HG03196 (cell line): ENCODE results near the gene SLC27A5.
"Not testable (repeated sequence)": the region's sequence is repeated elsewhere in the genome, so short reads cannot be mapped to it uniquely, and the experiment has no call there.

Source experiments
- ATAC-seq: cut with Tn5 transposase; IDR thresholded peaks from one replicate; pipeline ENCODE4 v1.9.1; 2021; ENCODE audit not compliant: unreplicated experiment

Gene SLC27A5

DNA sequence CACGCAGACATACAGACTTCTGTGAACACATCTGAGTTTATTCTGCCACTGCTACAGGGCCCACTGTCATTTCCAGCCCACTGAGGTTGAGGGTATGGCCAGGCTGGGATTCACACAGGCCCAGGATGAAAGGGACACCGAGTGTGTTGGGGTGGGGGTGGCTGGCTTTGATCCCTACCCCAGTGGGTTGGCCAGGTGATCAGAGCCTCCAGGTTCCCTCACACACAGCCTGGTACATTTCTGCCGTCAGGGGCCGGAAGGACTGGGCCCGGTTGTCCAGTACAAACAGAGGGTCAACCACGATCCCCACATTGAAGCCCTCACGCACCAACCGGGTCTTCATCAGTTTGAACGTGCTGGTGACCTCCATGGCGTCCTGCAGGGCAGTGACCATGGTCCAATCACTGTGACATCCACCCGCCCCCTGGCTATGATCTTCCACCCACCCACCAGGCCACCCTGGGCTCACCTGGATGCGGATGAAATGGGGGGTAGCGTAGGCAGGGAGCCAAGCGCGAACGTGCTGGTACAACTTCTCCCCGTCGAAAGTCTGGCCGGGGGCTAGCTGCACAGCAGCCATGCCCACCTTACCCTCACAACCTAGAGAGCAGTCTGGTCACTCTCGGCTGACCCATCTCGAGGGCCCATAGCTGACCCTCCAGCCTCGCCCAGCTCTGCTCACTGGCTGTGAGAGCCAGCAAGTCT, 13.3 kb downstream of the SLC27A5 start:
- ATAC-seq, result no peak

DNA sequence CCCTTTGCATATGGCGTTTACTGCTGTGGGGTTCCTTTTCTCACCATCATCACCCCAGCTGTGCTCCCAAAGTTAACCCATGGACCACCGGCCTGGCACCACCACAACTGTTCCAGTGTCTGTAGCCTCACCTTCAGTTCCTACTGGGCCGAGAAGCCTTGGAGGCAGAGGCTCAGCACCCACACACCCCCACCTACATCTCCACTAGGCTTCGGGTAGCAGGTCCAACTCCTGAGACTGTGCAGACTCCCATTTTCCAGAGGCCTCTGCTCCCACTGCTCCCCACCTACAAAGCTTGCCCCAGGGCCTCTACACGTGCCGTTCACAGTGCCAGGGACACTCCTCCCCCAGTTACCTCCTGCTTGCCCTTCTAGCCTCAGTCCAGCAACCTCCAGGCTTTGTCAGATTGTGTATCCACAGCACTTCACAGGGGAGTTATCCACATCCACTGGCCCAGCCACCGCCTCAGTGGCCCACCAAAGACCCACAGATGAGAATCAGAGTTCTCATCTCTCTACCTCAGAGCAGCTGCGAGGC, 14.1 kb downstream of the SLC27A5 start:
- ATAC-seq, result no peak

DNA sequence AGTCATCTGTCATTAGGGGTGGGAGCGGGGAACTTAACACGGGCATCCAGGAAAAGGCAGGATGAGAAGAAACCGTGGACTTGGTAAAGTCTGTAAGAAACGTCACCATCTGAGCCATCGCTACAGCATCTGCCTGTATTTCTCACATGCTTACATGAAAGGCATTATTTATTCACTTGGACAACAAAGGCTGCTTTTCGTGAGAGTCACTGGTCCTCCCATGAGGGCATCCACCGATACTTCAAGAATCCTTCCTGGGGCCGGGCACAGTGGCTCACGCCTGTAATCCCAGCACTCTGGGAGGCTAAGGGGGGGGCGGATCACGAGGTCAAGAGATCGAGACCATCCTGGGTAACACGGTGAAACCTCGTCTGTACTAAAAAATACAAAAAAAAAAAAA, 19.5 kb downstream of the SLC27A5 start:
- no peak for ATAC-seq

DNA sequence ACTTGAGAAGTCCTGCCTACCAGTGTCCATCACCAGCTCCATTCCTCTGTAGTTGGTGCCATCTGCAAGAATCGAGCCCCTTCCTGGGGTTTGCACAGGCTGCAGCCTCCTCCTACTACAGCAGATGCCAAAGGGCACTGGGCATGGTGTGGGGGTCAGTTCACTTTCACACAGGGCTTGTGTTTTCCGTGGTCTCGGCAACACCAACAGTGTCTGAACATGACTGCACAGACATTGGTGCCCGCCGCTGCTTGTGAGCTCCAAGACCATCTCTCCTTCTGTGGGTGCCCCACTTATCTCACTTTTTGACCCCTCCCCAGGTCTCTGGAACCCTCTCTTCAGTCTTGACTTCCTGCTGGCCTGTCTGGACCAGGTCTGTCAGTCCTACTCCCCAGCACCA, 20.4 kb downstream of the SLC27A5 start:
- no peak for ATAC-seq

DNA sequence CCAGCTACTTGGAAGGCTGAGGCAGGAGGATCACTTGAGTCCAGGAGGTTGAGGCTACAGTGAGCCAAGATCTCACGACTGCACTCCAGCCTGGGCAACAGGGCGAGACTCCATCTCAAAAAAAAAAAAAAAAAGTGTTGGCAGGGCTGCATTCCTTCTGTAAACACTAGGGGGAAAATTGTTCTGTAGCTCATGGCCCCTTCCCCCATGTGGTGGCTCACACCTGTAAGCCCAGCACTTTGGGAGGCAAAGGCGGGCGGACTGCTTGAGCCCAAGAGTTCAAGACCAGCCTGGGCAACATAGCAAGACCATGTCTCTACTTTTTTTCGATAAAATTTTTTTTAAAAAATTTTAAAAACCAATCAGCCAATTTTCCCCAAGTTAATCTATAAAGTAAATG, 27.4 kb downstream of the SLC27A5 start:
- not testable (repeated sequence) for ATAC-seq

DNA sequence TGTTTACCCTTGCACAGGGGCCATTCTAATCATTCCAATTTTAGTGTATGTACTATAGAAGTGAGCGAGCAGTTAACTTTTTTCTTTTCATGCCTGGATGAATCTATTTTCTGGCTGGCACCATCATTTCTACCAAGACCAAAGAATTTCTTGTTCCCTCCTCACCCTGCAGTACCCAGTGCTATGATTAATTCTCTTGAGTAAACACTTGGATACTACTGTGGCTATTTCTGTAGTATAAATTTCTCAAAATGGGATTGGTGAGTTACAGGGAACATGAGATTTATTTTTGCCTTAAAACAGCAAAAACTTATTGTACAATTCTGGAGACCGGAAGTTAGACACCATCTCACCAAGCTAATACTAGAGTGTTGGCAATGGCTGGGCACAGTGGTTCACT, 28.0 kb downstream of the SLC27A5 start:
- no peak for ATAC-seq

DNA sequence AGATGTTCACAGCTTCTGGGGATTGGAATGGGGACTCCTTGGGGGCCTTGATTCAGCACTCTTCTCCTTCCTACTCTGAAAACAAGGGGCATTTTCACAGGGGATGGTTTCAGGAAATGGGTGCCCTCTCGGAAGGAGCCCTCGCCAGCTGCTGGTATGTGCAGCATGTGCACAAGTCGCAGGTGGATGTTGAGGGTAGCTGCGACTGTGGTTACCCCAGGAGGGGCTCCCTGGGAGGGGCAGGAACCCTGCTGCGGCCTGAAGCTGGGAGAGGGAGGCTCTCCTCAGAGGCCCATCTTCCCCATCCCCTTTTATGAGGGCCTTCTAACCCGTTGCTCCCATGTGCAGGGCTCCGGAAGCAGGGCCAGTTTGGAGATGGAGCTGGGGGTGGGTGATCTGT, 29.4 kb downstream of the SLC27A5 start:
- ATAC-seq, result no peak

DNA sequence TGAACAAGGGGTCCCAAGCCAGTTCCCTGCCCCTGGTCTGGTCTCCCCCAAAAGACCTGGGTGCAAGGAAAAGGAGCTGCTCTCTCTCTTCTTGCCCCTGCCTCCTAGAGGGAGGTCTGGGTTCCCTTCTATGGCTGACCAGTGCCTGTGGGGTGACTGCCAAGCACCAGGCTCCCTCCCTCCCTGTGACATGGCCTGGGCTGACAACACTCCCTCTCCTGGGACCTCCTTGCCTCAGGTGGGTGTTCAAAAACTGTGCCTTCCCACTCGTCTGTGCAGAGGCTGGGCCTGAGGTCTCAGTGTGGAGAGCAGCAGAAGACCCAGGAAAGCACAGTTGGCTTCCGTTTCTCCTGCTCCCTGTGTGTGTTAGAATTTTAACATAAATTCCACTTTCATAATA, 31.0 kb downstream of the SLC27A5 start:
- ATAC-seq, result no peak

DNA sequence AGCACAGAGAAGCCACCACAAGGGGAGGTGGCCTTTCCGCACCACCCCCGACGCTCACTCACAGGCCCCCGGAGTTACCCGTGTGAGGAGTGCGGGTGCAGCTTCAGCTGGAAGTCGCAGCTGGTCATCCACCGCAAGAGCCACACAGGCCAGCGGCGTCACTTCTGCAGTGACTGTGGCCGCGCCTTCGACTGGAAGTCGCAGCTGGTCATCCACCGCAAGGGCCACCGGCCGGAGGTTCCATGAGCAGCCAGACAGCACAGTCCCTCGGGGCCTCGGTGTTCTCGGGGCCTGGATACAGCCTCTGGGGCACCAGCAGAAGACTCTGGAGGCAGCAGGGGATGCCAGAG, 31.3 kb downstream of the SLC27A5 start:
- ATAC-seq, result no peak

DNA sequence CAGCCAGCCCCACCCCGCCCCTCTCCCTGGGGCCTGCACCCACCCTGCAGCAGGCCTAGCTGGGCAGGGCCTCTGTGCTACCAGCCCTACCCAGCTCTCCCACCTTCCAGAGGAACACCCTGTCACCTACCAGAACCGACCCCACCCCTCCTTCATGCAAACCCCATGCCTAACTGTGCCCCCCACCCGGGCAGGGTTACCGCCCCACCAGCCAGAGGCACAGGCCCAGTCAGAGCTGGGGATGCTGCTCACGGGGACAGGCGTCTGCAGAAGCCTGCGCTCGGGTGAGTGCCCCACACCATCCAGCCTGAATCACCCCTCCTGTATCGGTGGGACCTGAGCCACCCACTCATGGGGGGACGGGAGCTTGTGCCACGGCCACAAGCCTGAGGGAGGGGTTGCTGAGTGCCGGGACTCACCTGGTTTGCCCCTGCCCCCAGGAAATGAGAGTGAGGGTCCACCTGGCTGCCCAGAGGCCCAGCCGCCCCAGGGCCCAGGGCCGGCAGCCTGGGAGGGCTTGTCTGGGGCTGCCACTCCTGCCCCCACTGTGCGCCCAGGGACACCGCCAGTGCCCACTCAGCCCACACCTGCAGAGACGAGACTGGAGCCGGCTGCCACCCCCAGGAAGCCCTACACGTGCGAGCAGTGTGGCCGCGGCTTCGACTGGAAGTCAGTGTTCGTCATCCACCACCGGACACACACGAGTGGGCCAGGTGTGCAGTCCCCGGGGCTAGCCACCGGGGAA, 31.9 kb downstream of the SLC27A5 start:
- no peak for ATAC-seq

DNA sequence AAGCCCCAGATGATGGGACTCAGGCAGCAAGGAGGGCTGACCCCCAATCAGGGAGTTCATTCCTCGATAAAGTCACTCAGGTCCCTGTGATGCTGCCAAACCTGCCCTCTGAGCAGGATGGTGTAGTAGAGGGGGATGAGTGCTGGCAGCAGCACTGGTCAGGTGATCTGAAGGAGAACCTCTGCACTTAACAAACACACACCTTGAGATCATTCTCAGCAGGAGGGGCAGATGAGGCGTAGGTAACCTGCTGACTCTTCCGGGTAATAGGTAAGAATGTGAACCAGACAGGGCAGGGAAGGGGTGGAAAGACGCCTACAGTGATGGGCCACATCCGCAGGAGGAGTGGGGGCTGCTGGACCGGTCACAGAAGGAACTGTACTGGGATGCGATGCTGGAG, 32.5 kb downstream of the SLC27A5 start:
- ATAC-seq, result no peak

DNA sequence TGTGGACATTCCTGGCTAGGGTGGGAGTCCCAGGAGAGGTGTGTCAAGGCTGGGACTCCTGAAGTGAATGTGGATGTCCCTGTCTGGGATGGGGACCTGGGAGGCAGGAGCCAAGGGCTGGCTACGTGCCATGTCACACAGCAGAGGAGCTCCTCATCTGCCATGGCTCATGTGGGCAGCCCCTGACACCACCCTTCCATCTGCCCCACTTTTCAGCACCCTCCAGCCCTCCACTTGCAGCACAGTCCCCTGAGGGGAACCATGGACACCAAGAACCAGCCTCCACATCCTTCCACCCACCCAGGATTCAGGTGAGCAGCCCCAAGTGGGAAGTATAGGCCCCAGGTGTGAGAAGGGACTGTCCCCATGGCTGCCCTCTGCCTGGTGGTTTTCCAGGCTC, 33.9 kb downstream of the SLC27A5 start:
- no peak for ATAC-seq

DNA sequence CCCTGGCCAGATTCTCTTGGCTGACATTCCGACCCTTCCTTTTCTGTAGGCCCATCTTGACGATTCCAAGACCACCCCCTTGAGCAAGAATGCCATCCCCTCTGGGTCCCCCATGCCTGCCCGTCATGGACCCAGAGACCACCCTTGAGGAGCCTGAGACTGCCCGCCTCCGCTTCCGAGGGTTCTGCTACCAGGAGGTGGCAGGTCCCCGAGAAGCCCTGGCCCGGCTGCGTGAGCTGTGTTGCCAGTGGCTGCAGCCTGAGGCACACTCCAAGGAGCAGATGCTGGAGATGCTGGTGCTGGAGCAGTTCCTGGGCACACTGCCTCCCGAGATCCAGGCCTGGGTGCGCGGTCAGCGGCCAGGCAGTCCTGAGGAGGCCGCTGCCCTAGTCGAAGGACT, 34.7 kb downstream of the SLC27A5 start:
- no peak for ATAC-seq

DNA sequence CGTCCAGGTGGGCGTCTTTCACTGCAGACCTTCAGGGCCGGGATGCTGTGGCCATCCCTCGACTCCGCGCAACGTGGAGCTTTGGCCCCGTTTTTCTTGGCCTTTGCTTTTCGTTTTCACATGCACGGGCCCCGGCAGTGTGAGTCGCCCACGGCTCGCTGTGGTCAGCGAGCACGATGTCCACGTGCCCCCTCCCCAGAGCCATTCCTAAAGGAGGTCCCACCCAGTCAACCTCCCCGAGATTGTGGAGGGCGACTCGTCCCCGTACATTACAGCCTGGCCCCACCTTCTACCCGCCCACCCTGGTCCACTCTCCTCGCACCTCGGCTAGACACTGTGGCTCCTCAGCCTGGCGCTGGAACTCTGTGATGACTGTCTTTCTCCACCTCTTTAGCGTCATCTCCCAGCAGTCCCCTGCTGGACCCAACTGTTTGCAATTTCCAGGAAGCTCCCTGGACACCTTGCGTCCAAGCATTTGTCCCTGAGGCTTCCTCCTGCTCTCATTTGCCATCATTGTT, 35.2 kb downstream of the SLC27A5 start:
- no peak for ATAC-seq

DNA sequence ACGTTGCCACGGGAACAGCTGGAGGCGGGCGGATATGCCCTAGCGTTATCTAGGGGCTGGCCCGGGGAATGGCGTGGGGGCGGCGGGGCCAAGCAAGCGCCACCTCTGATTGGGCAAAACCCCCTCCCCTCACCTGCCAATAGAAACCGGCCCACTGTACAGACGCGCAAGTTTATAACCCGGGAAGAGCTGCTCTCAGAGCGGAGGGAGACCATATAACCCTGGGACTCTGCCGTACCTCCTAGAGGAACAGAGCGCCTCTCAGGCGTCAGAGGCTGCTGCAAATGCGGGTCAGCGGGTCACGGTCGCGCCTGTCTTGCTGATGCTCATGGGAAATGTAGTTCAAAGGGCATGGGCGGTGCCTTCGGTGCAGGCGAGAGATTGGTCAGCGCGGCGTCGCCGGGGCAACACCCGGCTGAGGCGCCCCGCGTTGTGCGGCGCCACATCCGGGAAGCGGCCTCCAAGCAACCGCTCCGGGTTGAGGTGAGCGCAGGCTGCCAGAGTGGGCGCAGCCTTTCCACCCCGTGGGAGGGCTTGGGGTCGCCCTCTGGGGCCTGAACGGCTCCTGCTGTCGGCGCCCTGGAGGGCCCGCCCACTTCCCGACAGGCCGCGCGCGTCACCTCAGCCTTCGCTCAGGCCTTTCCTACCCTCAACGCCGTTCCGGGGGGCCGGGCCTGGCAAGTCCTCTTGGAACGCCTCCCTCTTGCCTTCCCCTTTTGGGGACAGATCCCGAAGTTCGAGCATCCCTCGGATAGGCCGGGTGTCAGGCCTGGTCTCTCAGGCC, 35.9 kb downstream of the SLC27A5 start, which contains the start of gene ZNF446:
Gene ZNF446, plus strand, starts transcription at position 639 of the 784 bp plus-strand sequence. CDS start 867 bp downstream, outside the sequence.
- ATAC-seq, result peak; percentile 77

DNA sequence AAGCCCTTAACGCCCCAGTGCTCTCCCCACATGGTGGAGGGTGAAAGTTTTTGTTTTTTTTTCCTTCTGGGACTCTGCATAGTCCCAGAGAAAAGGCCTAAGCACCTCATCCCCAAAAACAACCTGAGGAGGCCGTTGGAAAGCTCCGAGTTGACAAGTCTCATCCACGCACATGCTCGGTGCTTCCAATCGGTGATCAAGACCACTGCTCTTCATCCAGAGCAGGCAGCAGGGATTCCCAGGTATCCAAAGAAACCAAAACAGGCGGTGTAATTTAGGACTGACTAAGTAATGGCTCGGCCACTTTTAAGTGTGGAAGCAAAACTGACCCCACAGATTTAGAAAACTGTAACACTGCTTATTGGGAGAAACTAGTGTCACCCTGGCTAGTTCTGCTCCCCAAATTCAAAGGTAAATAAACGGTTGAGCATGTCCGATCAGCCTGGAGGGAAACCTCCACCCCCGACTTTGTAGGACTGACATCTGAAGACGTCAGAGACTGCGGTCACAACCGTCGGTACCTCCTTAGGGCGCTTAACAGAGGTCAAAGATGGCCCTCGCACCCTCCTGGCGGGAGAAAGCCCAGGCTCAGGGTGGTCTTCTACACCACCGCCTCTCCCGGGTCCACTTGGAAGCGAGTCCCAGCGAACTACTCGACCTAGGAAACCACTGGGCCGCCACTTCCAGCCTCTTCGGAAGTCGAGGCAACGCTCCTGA, 36.6 kb downstream of the SLC27A5 start:
- ATAC-seq, result peak; percentile 1

DNA sequence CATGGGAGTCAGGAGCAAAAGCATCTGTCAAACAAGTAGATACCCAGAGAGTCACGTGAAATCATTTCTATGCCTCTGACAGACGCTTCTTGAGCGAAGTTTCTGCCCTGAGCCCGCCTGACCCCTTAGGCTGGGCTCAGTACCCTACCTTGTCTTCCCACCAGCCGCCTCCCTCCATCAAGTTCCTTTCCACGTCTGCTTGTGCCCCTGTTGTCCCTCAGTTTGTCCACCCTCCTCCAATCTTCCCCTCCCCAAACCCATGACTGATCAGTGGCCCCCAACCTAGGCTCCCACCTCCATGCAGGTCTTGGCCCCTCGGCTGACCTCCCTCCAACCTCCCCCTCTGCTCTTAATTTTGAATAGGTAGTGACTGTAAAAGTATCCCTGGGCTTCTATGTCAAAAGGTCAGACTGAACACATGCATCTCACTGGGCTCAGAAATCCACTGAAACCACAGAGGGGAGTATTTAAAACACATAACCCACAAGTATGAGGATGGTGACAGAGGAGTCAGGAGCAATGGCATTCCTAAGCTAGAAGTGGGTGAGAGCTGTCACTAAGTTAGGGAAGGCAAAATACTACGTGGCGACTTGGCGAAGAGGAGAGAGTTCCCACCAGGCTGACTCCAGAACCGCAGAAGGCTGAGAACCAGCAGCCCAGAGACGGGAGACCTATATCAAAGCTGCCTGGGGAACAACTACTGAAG, 37.3 kb downstream of the SLC27A5 start:
- ATAC-seq, result no peak

DNA sequence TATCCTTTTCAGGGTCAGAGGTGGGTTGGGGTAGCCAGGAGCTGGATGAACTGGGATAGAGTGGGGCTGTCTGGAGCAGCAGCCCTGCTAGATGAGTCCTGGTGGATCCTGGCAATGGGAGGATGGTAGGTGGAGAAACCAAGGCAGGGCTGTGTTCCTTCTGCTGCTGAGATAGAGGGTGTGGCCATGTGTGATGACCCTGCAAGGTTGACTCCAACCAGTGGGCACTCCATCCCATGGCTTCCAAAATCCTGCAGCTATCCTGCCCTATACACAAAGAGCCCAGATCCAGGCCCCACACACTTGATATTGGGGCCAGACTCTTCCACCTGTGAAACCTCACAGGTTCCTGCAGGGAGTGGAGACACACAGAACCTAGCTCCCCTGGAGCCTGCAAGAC, 38.0 kb downstream of the SLC27A5 start:
- ATAC-seq, result no peak

DNA sequence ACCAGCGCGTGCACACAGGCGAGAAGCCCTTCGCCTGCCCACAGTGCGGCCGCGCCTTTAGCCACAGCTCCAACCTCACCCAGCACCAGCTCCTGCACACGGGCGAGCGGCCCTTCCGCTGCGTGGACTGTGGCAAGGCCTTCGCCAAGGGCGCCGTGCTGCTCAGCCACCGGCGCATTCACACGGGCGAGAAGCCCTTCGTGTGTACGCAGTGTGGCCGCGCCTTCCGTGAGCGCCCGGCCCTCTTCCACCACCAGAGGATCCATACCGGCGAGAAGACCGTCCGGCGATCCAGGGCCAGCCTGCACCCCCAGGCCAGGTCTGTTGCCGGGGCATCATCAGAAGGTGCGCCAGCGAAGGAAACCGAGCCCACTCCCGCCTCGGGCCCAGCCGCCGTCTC, 40.1 kb downstream of the SLC27A5 start:
- no peak for ATAC-seq
